Transverse colon (tissue), 3 donors: ENCODE data around the gene KCNC4.

Source experiments
- EP300 ChIP-seq: sonication (generic); formaldehyde crosslinking; IDR thresholded peaks from one replicate; pipeline ENCODE4 v1.6.1; 2017; ENCODE audit warnings: antibody characterized with exemption, low read depth
- TF ChIP-seq, protein P1 (sequence below), 5 experiments: fragments of 200-600 bp in 3 of 5; fragments of 450-650 bp in 2 of 5; sonication (generic) in 3 of 5; IDR thresholded peaks; 1 replicate in 2 of 5; 2 replicates in 3 of 5; pipeline ENCODE4 v1.5.1; 2016 to 2017; ENCODE audit warnings: antibody characterized with exemption in 5 of 5, inconsistent platforms in 3 of 5, mild to moderate bottlenecking in 2 of 5, moderate library complexity in 1 of 5

DNA sequence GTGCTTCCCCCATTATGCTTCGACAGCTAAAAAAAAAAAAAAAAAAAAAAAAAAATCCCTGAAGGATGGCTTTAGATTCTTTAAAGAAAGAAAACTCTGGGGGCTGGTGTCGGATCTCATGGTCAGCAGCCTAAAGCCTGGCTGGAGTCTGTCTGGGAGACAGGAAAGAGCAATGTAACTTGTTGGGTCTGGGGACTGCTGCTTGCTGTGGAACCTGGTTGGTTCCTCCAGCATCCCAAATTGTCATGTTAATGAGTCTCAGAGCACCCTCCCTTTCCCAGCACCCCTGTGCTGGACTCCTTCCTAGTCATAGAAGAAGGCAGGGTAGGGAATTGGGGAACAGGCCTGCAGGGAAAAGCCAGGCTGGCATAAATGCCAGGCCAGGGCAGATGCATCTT is 3.0 kb downstream of the KCNC4 start:
- TF ChIP-seq, protein P1, sequence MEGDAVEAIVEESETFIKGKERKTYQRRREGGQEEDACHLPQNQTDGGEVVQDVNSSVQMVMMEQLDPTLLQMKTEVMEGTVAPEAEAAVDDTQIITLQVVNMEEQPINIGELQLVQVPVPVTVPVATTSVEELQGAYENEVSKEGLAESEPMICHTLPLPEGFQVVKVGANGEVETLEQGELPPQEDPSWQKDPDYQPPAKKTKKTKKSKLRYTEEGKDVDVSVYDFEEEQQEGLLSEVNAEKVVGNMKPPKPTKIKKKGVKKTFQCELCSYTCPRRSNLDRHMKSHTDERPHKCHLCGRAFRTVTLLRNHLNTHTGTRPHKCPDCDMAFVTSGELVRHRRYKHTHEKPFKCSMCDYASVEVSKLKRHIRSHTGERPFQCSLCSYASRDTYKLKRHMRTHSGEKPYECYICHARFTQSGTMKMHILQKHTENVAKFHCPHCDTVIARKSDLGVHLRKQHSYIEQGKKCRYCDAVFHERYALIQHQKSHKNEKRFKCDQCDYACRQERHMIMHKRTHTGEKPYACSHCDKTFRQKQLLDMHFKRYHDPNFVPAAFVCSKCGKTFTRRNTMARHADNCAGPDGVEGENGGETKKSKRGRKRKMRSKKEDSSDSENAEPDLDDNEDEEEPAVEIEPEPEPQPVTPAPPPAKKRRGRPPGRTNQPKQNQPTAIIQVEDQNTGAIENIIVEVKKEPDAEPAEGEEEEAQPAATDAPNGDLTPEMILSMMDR (IDR thresholded peaks at IDR 0.05): no peak
- no peak for TF ChIP-seq EP300
